ENCODE results near the gene RAB6B.

Gene RAB6B

GRCh38 chr3:133896002-133896761 is 500 bp upstream of the RAB6B start:
- no peak for DNase-seq (ENCODE audit: low read depth in 2 of 3, low spot score in 1 of 3)

- no peak for DNase-seq (ENCODE audit: low read depth in 2 of 3, low spot score in 1 of 3)
These were observed 1.1 kb downstream of the RAB6B start for GRCh38 chr3:133894353-133895207.

DNA sequence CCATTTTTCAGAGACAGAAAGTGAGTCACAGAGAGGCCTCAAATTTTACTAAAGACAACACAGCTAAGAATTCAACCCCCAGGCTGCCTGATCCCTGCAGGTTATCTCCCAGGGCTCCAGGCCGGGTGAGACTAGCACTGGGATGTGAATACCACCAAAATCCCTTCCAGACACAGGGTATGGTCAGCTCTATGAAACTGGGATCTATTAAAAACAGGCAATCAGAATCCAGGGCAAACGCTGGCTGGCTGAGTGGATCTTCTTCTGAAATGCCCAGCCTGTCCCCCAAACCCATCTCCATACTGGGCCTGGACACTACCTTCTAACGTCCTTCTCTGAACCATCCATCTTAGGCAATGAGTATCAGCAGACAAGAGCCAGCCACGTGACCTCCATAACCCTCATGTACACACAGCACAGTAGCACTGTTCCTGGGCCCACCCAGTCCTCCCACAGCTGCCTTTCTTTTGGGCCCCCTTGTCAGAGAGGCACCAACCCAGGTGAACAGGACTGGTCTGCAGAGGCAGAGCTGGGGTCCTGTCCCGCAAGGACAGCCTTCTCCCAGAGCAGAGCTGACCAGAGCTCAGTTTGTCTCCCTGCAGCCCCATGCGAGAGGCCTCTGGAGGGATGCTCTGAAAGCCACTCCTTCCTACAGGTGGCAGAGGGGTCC is 1.9 kb downstream of the RAB6B start:
- no peak for DNase-seq (ENCODE audit: low read depth in 2 of 3, low spot score in 1 of 3)

DNA sequence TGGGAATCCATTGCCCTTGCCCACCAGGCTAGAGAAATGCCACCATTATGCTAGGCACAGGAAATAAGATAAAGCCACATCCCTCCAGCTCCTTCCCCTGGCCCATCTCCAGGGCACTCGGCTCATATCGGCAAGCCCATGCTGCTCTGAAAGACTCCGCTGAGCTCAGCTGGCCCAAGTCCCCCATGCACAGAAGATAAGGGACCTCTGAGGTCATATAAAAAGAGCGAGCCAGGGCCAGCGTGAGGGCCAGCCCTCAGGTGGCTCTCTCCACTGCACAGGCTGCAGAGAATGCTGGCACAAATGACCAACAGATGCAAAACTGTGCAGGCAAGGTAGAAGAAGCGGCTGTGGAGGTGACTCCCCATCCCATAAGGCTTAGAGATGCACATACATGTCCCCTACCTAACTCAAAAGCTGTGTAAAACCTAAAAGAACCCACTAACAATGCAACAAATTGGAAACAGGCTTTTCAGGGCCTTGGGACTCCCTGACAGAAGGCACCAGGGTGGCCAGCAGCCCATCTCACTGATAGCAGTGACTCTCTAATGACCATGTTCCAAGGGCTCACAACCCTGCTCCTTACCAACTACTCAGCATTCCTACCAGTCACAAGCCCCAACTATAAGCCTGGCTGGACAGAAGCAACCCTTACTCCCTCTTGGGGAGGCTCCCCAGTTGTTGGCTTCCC is 3.0 kb downstream of the RAB6B start:
- no peak for DNase-seq (ENCODE audit: low read depth in 2 of 3, low spot score in 1 of 3)

DNA sequence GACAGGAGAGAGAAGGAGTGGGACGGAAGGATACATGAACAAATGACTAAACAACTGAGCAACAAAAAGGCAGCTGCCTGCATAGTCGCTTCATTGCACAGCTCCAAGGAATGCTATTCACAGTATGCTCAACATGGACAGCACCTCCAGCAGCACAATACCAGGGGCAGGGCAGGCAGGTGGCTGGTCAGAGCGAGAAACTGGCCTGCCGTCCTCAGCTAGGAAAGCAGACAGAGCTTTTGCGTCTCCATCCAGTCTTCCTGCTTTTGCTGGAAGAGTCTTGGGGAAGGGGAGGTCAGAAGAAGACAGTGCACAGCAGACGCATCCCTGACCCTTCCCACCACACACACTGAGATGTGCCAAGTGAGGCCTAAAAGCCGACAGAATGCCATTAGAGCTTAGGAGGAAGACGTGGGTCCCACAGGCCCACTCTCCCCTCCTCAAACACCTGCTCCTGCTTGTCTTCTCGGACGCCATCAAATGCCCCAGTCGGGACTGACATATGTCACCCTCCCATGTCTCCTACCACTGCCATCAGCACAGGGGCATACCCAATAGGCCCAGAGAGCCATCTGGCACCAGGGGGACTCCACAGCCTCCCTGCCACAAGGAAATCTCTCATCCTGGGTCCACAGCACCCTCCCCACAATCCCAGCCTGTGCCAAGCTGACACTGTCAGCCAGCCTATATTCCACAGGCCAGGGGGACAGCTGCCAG is 3.9 kb downstream of the RAB6B start:
- no peak for DNase-seq (ENCODE audit: low read depth in 2 of 3, low spot score in 1 of 3)

DNA sequence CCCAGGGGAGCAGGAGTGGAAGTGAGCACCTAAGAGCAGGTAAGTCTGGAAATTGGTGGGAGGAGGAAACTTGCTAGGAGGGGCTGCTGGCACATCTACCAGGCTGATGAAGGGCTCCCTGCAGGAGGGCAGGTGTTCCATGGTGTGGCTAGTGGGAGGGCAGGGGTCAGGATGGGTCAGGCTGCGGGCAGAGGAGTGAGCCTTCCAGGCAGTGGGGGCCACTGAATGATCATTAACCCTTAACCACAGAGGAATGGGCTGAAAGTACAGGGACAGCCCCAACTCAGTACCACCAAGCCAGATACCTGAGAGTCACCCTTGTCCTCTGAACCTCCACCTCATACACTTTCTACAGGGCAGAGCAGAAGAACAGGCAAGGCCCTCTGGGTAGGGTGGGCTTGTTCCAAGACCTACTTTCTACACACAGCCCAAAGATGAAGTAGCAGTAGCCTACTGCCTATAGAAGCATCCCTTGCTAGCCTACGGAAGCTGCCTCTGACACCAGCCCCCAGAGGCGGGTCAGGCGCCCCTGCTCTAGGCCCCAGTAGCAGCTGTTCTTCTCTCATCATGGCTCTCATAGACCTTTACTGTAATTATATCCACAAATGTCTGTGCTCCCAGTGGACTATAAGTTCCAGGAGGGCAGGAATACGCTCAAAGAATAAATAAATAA is 4.6 kb downstream of the RAB6B start:
- DNase-seq (ENCODE audit: low read depth in 2 of 3, low spot score in 1 of 3): no peak

- no peak for DNase-seq (ENCODE audit: low read depth in 2 of 3, low spot score in 1 of 3)
These were observed 5.6 kb downstream of the RAB6B start for GRCh38 chr3:133890037-133890436.

DNA sequence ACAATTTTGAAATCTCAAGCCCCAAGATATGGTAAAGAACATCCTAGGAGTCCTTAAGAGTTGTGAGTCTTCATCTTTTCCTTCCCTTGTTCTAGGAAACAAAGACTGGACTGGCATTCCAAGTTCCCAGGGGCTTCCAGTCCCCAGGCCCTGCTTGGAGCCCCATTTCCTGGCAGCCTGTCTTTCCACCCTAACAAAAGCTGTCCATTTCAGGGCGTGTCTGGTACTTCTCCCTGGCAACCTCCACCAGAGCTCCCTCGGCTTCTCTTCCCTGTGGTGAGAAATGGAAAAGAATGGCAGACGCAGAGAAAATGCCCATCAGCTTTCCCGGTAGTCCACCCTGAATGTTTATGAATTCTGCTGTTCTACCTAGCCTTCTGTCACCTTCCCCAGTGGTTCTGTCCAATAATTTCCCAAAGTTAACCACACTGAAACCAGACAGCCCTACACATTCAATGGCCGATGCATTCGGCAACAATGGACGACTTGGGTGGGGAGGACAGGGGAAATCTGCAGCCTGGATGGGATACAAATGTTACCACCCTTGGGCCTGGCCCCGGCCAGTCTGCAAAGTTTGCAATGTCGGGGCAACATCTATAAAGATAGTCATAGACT is 6.8 kb downstream of the RAB6B start:
- DNase-seq (ENCODE audit: low read depth in 2 of 3, low spot score in 1 of 3): no peak

DNA sequence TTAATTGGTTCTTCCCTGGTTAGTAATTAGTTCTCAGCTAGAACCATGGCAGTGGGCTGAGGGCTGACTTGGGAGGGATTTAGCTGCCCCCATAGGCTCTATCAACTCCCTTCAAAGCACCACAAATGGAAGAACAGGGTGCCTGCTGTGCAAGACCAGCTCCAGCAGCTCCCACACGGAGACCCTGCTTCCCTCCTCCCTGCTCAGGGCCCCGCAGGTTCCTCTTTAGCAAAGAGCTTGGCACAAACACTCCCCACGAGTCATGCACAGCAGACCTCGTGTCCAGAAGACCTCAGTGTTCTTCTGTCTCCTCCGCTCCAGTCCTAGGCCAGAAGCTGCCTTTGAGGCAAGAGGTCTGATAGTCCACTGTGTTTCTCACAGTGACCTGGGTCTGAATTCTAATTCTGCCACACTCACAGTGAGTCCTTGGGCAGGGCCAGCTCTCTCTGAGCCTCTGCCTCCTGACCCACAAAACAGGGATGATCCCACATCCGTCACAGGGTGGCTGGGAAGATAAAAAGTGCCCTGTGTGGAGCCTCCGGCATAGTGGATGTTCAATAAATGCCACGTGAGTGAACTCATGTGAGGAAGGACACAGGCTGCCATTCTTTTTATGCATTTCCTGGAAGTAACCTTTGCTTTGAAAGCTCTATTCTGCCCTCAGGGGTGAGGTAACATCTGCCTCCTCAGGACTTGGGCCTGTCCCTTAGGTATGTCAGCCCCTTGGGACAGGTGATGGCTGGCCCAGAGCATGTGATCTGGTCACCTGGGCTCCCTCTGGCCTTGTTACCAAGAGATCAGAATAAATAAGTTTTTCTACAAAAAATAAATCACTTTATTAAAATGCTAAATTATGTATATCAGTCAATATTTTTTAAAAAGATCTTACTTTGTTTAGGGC is 7.6 kb downstream of the RAB6B start:
- no peak for DNase-seq (ENCODE audit: low read depth in 2 of 3, low spot score in 1 of 3)

DNA sequence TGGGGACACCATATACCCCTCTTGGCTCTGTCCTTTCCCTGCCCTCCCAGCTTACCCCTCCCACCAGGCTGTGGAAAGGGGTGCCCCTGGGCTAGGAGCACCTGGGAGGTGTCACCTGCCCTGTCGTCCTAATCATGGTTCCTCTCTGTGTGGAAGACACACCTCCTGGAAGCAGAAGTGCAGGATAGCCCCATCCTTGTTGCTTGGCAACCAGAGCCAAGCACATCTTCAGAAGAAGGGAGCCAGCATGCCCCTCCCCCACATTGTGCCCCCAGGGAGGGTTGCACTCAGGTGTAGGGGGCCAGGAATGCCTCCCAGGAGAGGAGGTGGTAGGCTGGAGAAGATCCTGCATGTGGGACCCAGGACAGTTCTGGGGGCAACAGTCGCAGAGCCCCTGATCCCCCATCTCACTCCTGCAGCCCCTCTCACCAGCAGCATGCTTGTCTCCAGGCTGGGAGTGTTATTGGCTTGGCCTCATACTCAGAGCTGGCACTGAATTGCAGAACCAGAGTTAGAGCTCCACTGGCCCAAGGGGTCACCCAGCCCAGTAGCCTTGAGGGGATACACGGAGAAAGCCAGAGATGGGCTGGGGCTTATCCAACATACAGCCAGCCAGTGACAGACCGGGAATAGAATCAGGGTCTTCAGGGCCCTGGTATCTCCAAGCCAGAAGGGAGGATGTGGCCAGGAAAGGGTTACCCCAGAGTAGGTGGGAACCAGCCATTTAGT is 8.4 kb downstream of the RAB6B start:
- DNase-seq (ENCODE audit: low read depth in 2 of 3, low spot score in 1 of 3): no peak

DNA sequence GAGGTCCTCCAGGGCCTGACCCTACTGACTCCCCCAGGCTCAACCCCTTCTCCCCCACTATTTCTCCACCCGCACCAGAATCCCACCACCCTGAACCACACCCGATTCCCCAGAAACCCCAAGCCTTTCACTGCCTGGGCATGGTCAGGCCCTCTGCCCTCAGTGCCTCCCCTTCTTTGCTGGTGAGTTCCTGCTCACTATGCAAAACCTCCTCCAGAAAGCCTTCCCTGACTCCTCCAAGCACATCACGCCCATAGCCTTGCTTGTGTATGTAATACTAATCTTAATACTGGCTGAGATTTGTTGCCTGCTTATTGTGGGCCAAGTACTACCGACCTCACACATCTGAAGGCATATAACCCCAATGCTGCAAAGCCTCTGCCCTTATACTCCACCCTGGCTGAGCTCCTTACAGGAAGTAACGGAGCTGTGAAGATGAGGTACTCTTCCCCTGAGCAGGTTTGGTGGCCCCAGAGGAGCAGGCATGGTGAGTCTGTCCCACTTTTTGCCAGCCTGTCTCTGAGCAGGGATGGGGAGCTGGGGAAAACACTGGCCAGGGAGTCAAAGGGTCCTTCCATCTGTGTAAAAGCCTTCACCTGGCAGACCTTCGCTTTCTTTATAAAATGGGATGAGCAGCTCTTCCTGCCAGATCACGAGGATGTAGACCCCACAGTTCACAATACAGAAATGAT is 9.5 kb downstream of the RAB6B start:
- DNase-seq (ENCODE audit: low read depth in 2 of 3, low spot score in 1 of 3): no peak

GRCh38 chr3:133884887-133885711 is 10.6 kb downstream of the RAB6B start:
- DNase-seq (ENCODE audit: low read depth in 2 of 3, low spot score in 1 of 3): no peak

DNA sequence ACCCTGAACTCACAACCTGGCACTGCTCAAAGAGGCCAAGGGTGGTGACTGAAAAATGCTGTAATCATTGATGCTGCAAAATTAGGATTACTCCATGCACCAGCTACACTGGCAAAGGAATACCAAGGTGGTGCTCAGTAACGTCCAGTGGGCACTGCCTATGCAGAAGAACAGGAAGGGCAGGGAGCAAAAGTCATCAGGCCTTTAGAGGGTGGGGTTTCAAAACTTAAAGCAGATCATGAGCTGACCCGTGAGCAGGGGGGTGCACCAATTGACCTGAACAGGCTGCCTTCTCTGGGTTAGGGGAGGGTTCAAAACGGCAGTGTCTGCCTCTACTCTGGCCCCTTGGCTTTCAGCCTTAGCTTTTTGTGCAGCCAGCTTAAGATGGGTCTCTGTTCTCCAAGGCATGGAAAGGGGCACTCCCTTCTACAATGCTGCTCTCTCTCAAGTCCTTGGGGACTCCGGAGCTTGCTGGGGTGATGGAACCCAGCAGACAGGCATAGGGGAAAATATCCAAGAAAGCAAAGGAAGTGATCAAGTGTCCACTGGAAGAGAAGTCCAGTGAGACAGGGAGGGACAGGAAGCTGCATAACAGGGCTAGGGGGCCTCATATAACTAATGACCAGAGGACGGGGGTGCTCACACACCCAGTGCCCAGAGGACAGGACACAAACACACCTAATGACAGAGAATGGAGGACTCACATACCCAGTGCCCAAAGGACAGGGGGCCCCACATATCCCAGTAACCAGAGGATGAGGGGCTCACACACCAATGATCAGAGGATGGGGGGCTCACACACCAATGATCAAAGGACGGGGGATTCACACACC is 11.4 kb downstream of the RAB6B start:
- no peak for DNase-seq (ENCODE audit: low read depth in 2 of 3, low spot score in 1 of 3)

- DNase-seq (ENCODE audit: low read depth in 2 of 3, low spot score in 1 of 3): no peak
These were observed 12.0 kb downstream of the RAB6B start for GRCh38 chr3:133883641-133884040.

DNA sequence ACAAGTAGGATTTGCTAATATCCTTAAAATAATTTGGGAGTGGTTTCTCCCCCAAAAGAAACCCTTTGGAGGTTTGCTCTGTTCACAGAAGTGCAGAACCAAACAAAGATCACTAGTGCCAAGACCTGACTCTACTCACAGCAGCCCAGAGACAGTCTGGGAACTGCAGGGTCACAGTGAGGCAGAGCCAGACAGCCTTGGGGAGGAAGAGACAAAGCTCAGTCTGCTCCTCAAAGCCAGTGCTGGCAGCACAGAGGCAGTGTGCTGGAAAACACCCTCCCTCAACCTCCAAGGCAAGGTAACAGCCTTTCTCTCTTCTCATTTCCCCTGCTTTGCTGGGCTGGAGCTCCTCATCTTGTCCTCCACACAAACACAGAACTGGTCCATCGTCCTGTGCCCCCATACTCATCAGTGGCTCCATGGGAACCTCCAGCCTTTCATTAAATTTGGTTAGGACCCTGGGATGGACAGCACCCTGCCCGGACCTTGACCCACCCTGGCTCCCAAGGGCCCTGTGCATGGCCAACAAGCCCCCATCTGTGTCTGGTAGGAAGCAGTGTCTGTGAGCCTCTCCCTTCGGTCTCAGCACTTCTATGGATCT is 12.6 kb downstream of the RAB6B start:
- no peak for DNase-seq (ENCODE audit: low read depth in 2 of 3, low spot score in 1 of 3)
